ENCODE measurements around the gene CST6.
"Not testable (repeated sequence)": the region's sequence is repeated elsewhere in the genome, so short reads cannot be mapped to it uniquely, and the experiment has no call there.

Gene CST6

GRCh38 chr11:66015936-66016792, 4.4 kb downstream of the CST6 start:
- no peak for TF ChIP-seq CTCF (IDR thresholded peaks at IDR 0.05; ENCODE audit: low read depth, low read length)
- no peak overlapping the region for H3K4me3 ChIP-seq (ENCODE audit: low read depth, low read length)

- no peak overlapping the region for H3K4me3 ChIP-seq (ENCODE audit: low read depth, low read length)
- TF ChIP-seq CTCF (IDR thresholded peaks at IDR 0.05; ENCODE audit: low read depth, low read length), result no peak
These were observed 5.0 kb downstream of the CST6 start for GRCh38 chr11:66016793-66017177.

- no peak overlapping the region for H3K4me3 ChIP-seq (ENCODE audit: low read depth, low read length)
- TF ChIP-seq CTCF (IDR thresholded peaks at IDR 0.05; ENCODE audit: low read depth, low read length), result no peak
These were observed 5.5 kb downstream of the CST6 start for GRCh38 chr11:66017321-66017720.

GRCh38 chr11:66020212-66020611, 8.4 kb downstream of the CST6 start:
- H3K4me3 ChIP-seq (ENCODE audit: low read depth, low read length), result no peak overlapping the region
- TF ChIP-seq CTCF (IDR thresholded peaks at IDR 0.05; ENCODE audit: low read depth, low read length), result no peak

GRCh38 chr11:66020618-66021357, 9.0 kb downstream of the CST6 start:
- TF ChIP-seq CTCF (IDR thresholded peaks at IDR 0.05; ENCODE audit: low read depth, low read length), result no peak
- no peak overlapping the region for H3K4me3 ChIP-seq (ENCODE audit: low read depth, low read length)

GRCh38 chr11:66022401-66023185, 10.8 kb downstream of the CST6 start:
- H3K4me3 ChIP-seq (ENCODE audit: low read depth, low read length), result no peak overlapping the region
- TF ChIP-seq CTCF (IDR thresholded peaks at IDR 0.05; ENCODE audit: low read depth, low read length), result peak; percentile 89

GRCh38 chr11:66023186-66023440, 11.3 kb downstream of the CST6 start:
- H3K4me3 ChIP-seq (ENCODE audit: low read depth, low read length), result not testable (repeated sequence)
